Mesothelial cell of epicardium (in vitro differentiated cells): Measurements from ENCODE around the gene CASR. TPM values are rescaled to one million over a fixed set of nuclear protein-coding genes. Genes with fewer than 3 reads are reported as not detected.

ENCODE experiments used
- DNase-seq, 2 experiments: peaks; one replicate each; pipeline ENCODE4 v3.0.0; 2021; ENCODE audit warnings: low spot score in 2 of 2; ENCODE audit not compliant: unreplicated experiment in 2 of 2
- H3K27ac Mint-ChIP-seq: 2 replicates; pipeline ENCODE4 v1.8.0; 2021; ENCODE audit warnings: mixed read lengths
- H3K27me3 Mint-ChIP-seq: 2 replicates; pipeline ENCODE4 v1.8.0; 2021; ENCODE audit warnings: low read depth, mixed read lengths
- H3K36me3 Mint-ChIP-seq: 2 replicates; pipeline ENCODE4 v1.8.0; 2021; ENCODE audit warnings: mixed read lengths
- H3K4me1 Mint-ChIP-seq: 2 replicates; pipeline ENCODE4 v1.8.0; 2021; ENCODE audit warnings: mixed read lengths
- H3K4me3 Mint-ChIP-seq: 2 replicates; pipeline ENCODE4 v1.8.0; 2021; ENCODE audit warnings: mild to moderate bottlenecking, moderate library complexity, mixed read lengths
- H3K9me3 Mint-ChIP-seq: 2 replicates; pipeline ENCODE4 v1.8.0; 2021; ENCODE audit warnings: mixed read lengths
- total RNA-seq: library from RNA; stranded (reverse); gene quantifications from 3 replicates; pipeline ENCODE4 v1.2.1, GENCODE V29; 2021
- TF ChIP-seq, protein P1 (sequence below): fragments of 200-600 bp; sonication (generic); IDR thresholded peaks from one replicate; pipeline ENCODE4 v1.5.0; 2021; ENCODE audit warnings: antibody characterized with exemption; ENCODE audit not compliant: unreplicated experiment

The CASR gene
- total RNA-seq, 1 donor from 2014 or later = 0.02 TPM

DNA sequence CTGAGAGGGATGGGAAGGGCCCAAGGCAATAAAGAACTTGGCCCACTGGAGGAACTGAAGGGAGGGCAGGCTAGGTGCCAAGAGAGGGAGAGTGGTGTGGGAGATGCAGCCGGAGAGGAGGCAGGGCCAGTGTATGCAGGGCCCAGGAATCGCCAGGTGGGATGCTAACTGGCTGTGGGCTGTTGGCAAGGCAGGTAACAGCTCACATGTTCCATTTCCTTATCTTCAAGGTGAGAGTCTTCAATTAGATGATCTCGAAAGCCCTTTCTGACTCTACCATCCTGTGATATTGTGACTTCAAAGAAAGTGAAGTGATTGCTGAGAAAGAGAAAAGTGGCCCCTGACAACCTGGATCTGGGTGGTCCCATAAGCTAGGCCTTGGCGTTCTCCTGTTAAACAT is 49.0 kb downstream of the CASR start:
- H3K4me3 Mint-ChIP-seq = no peak overlapping the region
- no peaks in the 10 kb centered on the region for H3K9me3 Mint-ChIP-seq
- peaks cover 27% of the 10 kb centered on the region for H3K27me3 Mint-ChIP-seq
- TF ChIP-seq, protein P1, sequence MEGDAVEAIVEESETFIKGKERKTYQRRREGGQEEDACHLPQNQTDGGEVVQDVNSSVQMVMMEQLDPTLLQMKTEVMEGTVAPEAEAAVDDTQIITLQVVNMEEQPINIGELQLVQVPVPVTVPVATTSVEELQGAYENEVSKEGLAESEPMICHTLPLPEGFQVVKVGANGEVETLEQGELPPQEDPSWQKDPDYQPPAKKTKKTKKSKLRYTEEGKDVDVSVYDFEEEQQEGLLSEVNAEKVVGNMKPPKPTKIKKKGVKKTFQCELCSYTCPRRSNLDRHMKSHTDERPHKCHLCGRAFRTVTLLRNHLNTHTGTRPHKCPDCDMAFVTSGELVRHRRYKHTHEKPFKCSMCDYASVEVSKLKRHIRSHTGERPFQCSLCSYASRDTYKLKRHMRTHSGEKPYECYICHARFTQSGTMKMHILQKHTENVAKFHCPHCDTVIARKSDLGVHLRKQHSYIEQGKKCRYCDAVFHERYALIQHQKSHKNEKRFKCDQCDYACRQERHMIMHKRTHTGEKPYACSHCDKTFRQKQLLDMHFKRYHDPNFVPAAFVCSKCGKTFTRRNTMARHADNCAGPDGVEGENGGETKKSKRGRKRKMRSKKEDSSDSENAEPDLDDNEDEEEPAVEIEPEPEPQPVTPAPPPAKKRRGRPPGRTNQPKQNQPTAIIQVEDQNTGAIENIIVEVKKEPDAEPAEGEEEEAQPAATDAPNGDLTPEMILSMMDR = no peak
- H3K27ac Mint-ChIP-seq = no peak overlapping the region
- no peak for DNase-seq
- no peaks in the 10 kb centered on the region for H3K36me3 Mint-ChIP-seq
- no peaks in the 10 kb centered on the region for H3K4me1 Mint-ChIP-seq

DNA sequence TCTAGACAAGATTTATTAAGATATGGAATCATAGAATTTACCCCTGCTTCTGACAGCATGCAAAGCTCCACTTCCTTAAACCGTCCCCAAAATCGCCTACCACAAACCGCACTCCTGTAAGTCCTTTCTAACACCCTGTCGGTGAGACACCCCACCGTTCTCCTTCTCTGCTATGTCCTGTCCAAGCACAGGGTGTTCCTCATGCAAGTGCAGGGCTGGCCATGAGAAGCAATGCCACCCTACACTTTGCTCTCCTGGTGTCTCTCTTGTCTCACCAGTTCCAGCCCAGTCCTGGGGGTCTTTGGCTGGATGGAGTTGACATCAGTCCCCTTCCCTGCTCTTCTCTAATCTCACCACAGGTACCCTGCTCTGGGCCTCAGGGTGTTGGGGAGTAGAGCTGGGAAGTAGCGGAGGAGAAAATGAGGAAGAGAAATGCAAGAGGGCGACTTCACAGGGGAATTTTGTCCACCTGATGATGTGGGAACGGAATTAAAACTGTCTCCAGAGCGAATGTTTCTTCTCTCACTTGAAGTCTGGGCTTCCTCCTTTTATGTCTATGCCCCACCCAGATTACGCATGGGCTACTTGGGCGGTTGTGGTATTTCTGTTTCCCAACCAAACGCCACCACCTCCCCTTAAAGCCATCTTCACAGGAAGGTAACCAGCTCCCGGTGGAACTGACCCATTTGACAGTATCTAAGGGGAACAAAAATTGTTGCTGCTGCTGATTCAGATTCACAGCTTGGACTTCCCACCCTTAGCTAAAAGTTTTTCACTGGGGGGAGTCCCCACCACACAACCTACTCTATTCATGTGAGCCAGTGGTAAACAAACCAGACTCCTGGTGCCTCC is 49.9 kb downstream of the CASR start:
- H3K4me1 Mint-ChIP-seq = no peaks in the 10 kb centered on the region
- no peak overlapping the region for H3K4me3 Mint-ChIP-seq
- no peak for DNase-seq
- H3K36me3 Mint-ChIP-seq = no peaks in the 10 kb centered on the region
- TF ChIP-seq, protein P1 = no peak
- H3K27ac Mint-ChIP-seq = no peak overlapping the region
- H3K27me3 Mint-ChIP-seq = peaks cover 29% of the 10 kb centered on the region
- H3K9me3 Mint-ChIP-seq = no peaks in the 10 kb centered on the region

DNA sequence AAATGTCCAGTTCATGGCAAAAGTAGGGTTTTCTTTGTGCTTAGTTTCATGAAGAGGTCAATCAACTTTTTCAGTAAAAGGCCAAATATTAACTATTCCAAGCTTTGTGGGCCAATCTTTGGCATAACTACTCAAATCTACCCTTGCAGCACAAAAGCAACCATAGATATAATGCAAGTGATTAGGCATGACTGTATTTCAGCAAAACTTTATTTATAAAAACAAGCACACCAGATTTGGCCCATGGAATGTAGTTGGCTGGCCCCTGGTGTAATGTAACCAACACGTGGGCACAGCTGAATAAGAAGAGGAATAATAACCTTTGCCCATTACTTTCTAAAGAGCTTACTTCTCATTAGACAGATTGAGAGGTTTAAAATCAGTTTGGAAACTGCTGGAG is 50.6 kb downstream of the CASR start:
- H3K36me3 Mint-ChIP-seq = no peaks in the 10 kb centered on the region
- no peak overlapping the region for H3K4me3 Mint-ChIP-seq
- no peak overlapping the region for H3K27ac Mint-ChIP-seq
- TF ChIP-seq, protein P1 = no peak
- DNase-seq = no peak
- no peaks in the 10 kb centered on the region for H3K4me1 Mint-ChIP-seq
- peaks cover 29% of the 10 kb centered on the region for H3K27me3 Mint-ChIP-seq
- H3K9me3 Mint-ChIP-seq = no peaks in the 10 kb centered on the region

DNA sequence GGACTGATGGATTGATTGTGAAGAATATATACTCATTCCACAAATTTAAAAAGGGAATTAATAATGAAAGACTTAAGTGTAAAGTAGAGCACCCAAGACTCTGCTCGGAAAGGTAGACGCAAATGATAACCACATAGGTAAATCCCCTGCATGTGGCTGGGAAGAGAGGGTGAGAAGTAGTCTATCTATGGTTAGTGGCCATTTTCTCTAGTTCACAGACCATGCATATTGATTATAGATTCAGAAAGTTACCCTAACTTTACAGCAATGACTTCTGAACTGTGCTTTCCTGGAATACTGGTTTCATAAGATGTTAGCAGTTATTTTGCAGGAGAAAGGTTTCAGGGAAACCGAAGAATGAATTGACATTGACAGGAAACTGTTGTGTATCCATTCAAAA is 51.7 kb downstream of the CASR start:
- Mint-ChIP-seq H3K4me3 (no peak overlapping the region), H3K27ac (no peak overlapping the region), H3K27me3 (peaks cover 33% of the 10 kb centered on the region), H3K9me3 (peaks cover 6% of the 10 kb centered on the region), H3K36me3 (no peaks in the 10 kb centered on the region), H3K4me1 (no peaks in the 10 kb centered on the region)
- TF ChIP-seq, protein P1 = no peak
- DNase-seq = no peak

DNA sequence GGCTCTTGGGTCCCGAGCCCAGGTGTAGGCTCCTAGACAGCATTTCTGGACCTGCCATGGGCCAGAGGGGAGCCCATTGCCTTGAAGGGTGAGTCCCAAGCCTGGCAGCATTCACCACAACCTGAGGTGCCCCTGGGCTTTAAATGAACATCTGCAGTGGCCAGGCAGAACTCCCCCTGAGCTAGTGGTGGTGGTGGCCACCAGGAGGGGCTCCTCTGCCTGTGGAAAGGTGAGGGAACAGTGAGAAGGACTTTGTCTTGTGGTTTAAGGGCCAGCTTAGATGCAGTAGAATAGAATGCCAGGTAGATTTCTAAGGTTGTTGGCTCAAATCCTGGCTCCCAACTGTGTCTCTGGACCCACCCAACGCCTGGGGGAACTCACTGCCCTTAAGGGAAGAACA is 55.6 kb downstream of the CASR start:
- TF ChIP-seq, protein P1 = no peak
- peaks cover 53% of the 10 kb centered on the region for H3K27me3 Mint-ChIP-seq

More for the DNA sequence above, 55.6 kb downstream of the CASR start:
- Mint-ChIP-seq H3K9me3 (peaks cover 6% of the 10 kb centered on the region), H3K27ac (no peak overlapping the region), H3K36me3 (no peaks in the 10 kb centered on the region), H3K4me3 (no peak overlapping the region), H3K4me1 (no peaks in the 10 kb centered on the region)
- no peak for DNase-seq
